GM19395 (cell line): ENCODE measurements around the gene MRRF.
"Not testable (repeated sequence)": the region's sequence is repeated elsewhere in the genome, so short reads cannot be mapped to it uniquely, and the experiment has no call there.

Experiments
- ATAC-seq: cut with Tn5 transposase; IDR thresholded peaks from one replicate; pipeline ENCODE4 v1.9.1; 2021; ENCODE audit warnings: mild to moderate bottlenecking, moderate library complexity; ENCODE audit not compliant: unreplicated experiment

MRRF gene

DNA sequence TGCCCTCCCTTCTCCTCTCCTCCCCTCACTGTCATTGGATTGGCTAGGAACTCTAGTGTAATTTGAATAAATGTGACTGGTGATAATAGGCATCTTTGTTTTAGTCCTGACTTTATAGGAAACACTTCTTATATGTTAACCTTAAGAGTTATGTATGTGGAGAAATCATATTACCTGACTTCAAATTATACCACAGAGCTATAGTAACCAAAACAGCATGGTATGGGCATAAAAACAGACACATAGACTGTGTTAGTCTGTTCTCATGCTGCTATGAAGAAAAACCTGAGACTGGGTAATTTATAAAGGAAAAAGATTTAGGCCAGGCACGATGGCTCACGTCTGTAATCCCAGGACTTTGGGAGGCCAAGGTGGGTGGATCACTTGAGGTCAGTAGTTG, 9.4 kb downstream of the MRRF start:
- ATAC-seq: no peak

DNA sequence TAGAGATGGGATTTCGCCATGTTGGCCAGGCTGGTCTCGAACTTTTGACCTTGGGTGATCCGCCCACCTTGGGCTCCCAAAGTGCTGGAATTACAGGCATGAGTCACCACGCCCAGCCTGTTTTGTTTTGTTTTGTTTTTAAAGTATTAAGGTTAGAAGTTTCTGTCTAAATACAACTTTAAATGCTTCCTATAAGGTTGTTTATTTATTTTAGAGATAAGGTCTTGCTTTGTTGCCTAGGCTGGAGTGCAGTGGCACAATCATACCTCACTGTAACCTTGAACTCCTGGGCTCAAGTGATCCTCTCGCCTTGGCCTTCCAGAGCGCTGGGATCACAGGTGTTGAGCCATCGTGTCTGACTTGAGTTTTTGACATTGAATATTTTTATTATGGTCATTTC, 11.4 kb downstream of the MRRF start:
- no peak for ATAC-seq

DNA sequence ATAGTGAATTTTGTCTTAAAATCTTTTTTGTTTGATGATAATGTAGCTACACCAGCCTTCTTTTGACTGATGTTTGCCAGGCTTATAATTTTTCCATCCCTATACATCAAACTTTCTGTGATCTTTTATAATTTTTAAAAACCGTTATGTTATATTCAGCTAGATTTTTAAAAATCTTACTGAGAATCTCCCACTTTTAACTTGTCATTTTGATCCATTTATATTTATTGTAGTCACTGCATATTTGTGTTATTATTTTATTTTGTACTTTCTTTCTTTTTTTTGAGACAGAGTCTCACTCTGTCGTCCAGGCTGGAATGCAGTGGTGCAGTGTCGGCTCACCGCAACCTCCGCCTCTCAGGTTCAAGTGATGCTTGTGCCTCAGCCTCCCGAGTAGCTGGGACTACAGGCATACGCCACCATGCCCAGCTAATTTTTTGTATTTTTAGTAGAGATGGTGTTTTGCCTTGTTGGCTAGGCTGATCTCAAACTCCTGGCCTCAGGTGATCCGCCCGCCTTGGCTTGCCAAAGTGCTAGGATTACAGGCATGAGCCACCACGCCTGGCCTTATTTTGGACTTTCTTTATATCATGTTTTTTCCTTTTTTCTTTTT, 12.7 kb downstream of the MRRF start:
- ATAC-seq: no peak

DNA sequence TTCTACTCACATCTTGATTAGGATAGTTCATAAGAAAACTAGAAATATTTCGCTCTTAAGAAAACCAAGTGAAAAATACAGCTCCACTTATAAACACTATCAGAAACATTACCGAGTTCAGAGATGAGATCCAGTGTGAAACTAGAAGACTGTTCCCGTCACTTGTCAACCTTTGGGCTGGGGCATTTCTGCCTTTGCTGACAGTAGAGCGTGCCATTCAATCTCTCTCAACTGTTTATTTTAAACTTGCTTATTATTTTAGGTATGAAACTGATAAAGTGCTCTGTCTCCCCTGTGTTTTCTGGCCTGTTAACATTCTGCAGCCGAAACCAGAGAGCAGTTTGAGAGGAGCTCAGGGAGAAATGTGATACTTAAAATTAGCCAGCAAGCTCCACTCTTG, 16.7 kb downstream of the MRRF start:
- no peak for ATAC-seq

- no peak for ATAC-seq
Observed at GRCh38 chr9:122286764-122287163, 22.1 kb downstream of the MRRF start.

DNA sequence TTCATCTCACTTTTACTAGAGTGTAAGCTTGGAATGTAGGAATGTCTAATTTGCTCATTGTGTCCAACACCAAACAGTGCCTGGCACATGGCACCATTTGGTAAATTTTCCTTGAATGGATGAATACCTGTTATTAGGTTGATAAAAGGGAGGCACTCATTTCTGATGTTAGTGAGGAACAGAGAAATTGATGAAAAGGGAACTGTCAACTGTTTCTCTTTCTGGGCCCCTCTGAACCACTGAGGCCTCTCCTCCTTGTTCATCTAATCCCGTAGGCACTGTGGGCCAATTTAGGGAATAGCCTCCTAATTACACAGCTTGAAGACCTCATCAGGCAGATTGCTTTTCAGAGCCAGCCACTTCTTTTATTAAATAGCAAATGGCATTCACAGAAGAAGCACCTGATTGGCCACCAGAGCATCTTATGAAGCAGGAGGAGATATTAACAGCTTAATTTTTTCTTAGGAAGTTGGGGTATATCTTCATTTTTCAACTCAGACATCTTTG, 22.6 kb downstream of the MRRF start:
- no peak for ATAC-seq

DNA sequence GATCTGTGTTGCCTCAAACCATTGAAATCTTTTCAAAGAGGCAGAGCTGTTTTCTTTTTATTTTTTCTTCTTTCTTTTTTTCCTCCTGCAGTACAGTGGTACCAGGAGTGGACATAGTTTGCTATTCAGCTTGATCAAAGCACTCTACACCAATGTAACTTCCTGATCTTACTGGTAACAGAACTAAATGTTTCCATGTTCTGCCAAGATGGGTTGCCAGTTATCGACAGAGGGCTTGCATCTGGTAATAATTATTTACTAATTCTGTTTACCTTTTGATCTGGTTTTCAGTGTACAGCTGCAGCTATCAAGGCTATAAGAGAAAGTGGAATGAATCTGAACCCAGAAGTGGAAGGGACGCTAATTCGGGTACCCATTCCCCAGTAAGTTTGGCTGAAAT, 26.8 kb downstream of the MRRF start:
- no peak for ATAC-seq

GRCh38 chr9:122294531-122294930, 29.8 kb downstream of the MRRF start:
- ATAC-seq: no peak

DNA sequence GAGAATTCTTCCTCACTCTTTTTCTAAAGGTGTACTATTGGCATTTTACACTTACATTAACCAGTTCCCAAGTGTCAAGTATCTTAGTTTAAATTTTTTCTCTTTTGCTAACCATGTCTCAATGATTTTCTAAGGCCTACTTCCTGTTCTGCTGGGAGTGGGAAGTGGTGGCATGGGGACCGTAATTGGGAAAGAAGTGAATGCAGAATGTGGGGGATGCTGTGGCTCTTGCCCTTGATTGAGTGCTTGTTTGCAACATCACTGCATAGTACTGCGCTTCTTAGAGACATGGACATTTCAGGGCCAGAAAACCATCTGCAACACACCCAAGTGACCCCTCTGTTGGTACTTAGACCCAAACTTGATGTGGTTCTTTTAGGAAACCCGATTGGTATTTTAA, 32.8 kb downstream of the MRRF start:
- ATAC-seq: no peak

GRCh38 chr9:122302237-122303093, 37.8 kb downstream of the MRRF start:
- no peak for ATAC-seq

GRCh38 chr9:122307061-122307460, 42.4 kb downstream of the MRRF start:
- no peak for ATAC-seq

- ATAC-seq: no peak
Observed at GRCh38 chr9:122307925-122308324, 43.2 kb downstream of the MRRF start.

- no peak for ATAC-seq
Observed at GRCh38 chr9:122309861-122310260, 45.2 kb downstream of the MRRF start.

GRCh38 chr9:122314165-122314564, 49.5 kb downstream of the MRRF start:
- ATAC-seq: no peak

- no peak for ATAC-seq
Observed at GRCh38 chr9:122315534-122315933, 50.9 kb downstream of the MRRF start.

DNA sequence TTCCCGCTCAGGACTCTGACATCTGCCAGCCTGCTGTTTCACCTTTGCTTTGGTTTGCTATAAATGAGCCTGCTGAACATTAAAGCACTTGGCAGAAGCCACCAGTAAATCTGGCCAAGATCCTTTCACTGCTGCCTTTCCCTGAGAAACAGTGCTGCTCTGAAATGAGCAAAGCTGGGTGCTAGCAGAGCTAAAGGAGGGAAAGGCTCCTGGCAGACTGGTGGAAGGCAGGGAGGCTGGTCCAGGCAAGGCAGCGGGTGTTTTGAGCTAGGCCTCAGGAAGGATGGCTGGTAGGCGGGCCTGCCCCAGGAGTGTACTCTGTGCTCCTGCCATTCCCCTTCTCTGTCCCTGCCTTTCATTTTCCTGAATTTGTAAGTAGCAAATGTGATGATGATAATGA, 53.6 kb downstream of the MRRF start:
- ATAC-seq: no peak

DNA sequence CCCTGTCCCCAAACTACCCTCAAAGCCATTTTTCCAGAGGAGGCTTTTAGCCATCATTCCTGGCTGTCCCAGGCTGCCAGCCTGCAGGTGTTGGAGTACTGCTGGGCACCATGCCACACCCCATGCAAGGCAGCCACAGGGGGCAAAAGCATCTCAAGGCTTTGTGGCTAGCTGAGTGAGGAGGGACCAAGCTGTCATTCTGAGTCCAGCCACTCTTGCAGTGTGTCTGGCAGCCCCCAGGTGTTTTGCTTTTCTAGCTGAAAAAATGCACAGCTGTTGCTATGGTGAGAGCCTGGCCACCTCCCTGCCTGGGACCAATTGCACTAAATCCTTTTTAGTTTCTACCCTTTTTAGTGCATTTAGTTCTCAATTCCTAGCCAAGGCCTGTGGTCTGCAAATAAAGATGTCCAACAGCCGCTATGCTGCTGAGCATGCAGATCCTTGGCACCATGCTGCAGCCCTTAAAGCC, 55.8 kb downstream of the MRRF start:
- no peak for ATAC-seq

- no peak for ATAC-seq
Observed at GRCh38 chr9:122322553-122322952, 57.9 kb downstream of the MRRF start.

DNA sequence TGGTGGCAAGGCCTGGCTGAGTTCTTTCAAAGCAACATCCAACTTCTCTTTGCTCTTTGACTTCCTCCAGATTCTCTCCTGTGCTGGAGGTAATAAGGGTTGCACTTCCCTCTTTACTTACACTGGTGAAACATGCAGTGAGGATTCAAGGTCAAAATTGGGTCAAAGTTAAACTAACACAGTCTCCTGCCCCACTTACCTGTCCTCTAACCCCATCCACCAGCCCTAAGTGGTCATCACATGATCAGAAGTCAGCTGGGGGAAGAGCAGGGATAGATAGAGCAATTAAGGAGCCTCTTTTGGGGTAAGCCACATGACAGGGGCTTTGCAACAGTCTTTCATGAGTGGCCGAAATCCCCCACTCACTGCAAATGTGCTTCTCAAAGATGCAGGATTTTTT, 60.0 kb downstream of the MRRF start:
- not testable (repeated sequence) for ATAC-seq

GRCh38 chr9:122325124-122325523, 60.4 kb downstream of the MRRF start:
- no peak for ATAC-seq

GRCh38 chr9:122327175-122327574, 62.5 kb downstream of the MRRF start:
- ATAC-seq: no peak

GRCh38 chr9:122329597-122329996, 64.9 kb downstream of the MRRF start:
- ATAC-seq: no peak
